ENCODE data around the gene SPINT3.

Gene SPINT3

DNA sequence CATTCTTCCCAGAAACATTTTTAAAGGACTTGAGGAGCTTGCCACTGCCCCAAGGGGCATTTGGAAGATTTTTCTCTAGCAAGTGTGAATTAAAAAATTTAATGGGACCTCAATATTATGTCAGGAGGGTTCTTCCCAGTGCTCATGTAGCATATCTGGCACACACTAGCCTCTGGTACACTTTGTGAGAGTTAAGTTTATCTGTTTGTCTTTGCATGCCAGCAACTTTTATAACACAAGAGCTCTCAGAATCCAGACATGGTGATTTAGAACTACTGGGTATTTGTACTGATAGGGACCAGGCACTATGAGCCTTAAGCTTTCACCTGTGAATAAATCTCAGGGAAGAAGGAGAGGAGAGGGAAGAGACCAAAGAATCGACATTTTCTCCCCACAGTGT lies 12.9 kb downstream of the SPINT3 start:
- no peak for TF ChIP-seq CTCF (IDR thresholded peaks at IDR 0.05; ENCODE audit: insufficient read depth, missing control alignments)
- FAIRE-seq: no peak
- DNase-seq (ENCODE audit: insufficient read length, low spot score): no peak

GRCh38 chr20:45501600-45501999 lies 13.8 kb downstream of the SPINT3 start:
- DNase-seq (ENCODE audit: insufficient read length, low spot score): no peak
- TF ChIP-seq CTCF (IDR thresholded peaks at IDR 0.05; ENCODE audit: insufficient read depth, missing control alignments): no peak
- no peak for FAIRE-seq

DNA sequence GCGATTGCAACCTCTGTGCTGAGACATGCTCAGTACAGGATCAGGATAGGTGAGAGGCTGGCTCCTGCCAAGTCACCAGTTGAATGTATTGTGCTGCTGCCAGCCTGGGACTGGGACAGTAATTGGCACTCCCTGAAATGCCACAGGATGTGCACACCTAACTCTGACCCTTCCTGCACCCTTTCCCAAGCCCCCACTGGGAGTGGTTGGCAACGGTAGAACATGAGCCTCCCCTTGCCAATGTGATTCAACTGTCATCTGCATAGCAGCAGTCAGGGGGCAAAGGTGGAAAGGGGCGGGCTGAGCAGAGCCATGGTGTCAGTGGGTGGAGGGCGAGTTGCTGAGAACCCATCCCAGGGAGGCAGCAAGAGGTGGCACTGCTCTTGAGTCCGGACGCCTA lies 15.4 kb downstream of the SPINT3 start:
- FAIRE-seq (no peak), DNase-seq (ENCODE audit: insufficient read length, low spot score) (no peak)
- TF ChIP-seq CTCF (IDR thresholded peaks at IDR 0.05; ENCODE audit: insufficient read depth, missing control alignments): no peak

DNA sequence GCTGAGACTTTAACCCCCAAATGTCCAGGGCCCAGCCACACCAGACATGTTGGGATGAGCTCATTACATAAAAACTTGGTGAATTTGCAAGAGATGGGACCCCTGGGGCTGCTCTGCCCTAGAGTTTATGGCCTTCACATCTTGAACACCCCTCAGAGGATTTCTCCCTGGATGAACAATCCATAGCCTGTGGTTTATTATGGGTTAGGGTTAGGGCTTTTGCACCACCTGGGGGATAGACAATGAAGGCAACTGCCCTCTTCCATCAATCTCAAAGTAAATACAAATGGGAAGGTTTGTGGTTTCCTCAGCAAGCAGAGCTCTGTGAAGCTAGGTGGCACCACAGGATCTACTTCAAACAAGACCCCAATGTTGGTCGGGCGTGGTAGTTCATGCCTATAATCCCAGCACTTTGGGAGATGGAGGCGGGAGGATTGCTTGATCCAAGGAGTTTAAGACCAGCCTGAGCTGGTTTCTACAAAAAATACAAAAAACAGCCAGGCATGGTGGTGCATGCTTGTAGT lies 17.4 kb downstream of the SPINT3 start:
- no peak for TF ChIP-seq CTCF (IDR thresholded peaks at IDR 0.05; ENCODE audit: insufficient read depth, missing control alignments)
- FAIRE-seq (no peak), DNase-seq (ENCODE audit: insufficient read length, low spot score) (no peak)

DNA sequence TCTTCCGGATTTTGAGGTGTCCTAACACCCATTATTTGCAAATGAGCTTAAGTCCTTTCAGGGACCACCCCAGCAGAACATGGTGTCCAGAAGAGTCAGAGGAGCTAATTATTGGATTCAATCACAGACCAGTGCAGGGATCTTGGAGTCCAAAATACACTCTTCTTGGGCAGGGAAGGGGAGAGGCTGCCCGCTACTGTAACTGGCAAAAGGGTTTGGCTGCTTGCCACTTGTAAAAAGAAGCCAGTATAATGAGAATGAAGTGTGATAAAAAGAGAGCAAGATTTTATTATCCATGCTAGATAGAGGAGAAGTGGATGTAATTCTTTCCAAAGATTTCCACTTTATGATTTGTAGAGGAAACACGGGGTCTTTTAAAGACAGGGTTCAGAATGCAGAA lies 19.3 kb downstream of the SPINT3 start:
- FAIRE-seq: no peak
- TF ChIP-seq CTCF (IDR thresholded peaks at IDR 0.05; ENCODE audit: insufficient read depth, missing control alignments): no peak
- DNase-seq (ENCODE audit: insufficient read length, low spot score): no peak

- no peak for DNase-seq (ENCODE audit: insufficient read length, low spot score)
- no peak for FAIRE-seq
- TF ChIP-seq CTCF (IDR thresholded peaks at IDR 0.05; ENCODE audit: insufficient read depth, missing control alignments): no peak
Observed at GRCh38 chr20:45495501-45495941, 19.9 kb downstream of the SPINT3 start.

GRCh38 chr20:45489083-45489531 lies 26.3 kb downstream of the SPINT3 start:
- no peak for TF ChIP-seq CTCF (IDR thresholded peaks at IDR 0.05; ENCODE audit: insufficient read depth, missing control alignments)
- DNase-seq (ENCODE audit: insufficient read length, low spot score) (no peak), FAIRE-seq (no peak)

All from D721Med (cell line).